Stomach (tissue), 9 donors: ENCODE measurements around the gene TCIRG1. TPM values are rescaled to one million over a fixed set of nuclear protein-coding genes. Genes with fewer than 3 reads are reported as not detected.

Experiments used
- DNase-seq, 2 donors: peaks; one replicate each; pipeline versions ENCODE4 v3.0.0 to v3.0.0-alpha.2; 2013 to 2019
- H3K27ac ChIP-seq, 5 donors: fragments of 200-600 bp in 4 of 5; sonication (generic) in 4 of 5; one replicate each; pipeline ENCODE4 v1.5.1; 2013 to 2019; ENCODE audit warnings: mild to moderate bottlenecking in 1 of 5, moderate library complexity in 1 of 5
- H3K27me3 ChIP-seq, 3 donors: fragments of 200-600 bp; sonication (generic); one replicate each; pipeline ENCODE4 v1.5.1; 2017 to 2019; ENCODE audit warnings: mixed run types in 1 of 3
- H3K36me3 ChIP-seq, 4 donors: fragments of 200-600 bp; sonication (generic); 1 replicate in 3 of 4; 2 replicates in 1 of 4; pipeline ENCODE4 v1.5.1; 2016 to 2019
- H3K4me1 ChIP-seq, 4 donors: fragments of 200-600 bp; sonication (generic); one replicate each; pipeline ENCODE4 v1.5.1; 2016 to 2019
- H3K4me3 ChIP-seq, 4 donors: fragments of 200-600 bp; sonication (generic) in 3 of 4; one replicate each; pipeline ENCODE4 v1.5.1; 2016 to 2019; ENCODE audit warnings: mild to moderate bottlenecking in 1 of 4
- H3K9me3 ChIP-seq, 4 donors: fragments of 200-600 bp; sonication (generic); one replicate each; pipeline ENCODE4 v1.5.1; 2016 to 2019
- EP300 ChIP-seq: sonication (generic); formaldehyde crosslinking; IDR thresholded peaks from one replicate; pipeline ENCODE4 v1.6.1; 2017; ENCODE audit warnings: antibody characterized with exemption
- POLR2A ChIP-seq, 4 donors: fragments of 450-650 bp; IDR thresholded peaks; one replicate each; pipeline ENCODE4 v1.6.1; 2016; ENCODE audit warnings: antibody characterized with exemption in 4 of 4, control low read depth in 2 of 4, mild to moderate bottlenecking in 1 of 4, moderate library complexity in 1 of 4
- POLR2AphosphoS5 ChIP-seq, 3 donors: sonication (generic); formaldehyde crosslinking; IDR thresholded peaks; one replicate each; pipeline ENCODE4 v1.6.1; 2016; ENCODE audit warnings: antibody characterized with exemption in 3 of 3
- WGBS, 5 donors: extraction: QIAGEN DNeasy Blood & Tissue Kit in 3 of 5; methylation state at CpG; one replicate each; pipeline versions ENCODE4 v1.1.5 to v1.1.7; 2013 to 2018; 5-methylcytosine and 5-hydroxymethylcytosine counted together
- intact Hi-C: fragments of 100-400 bp; cut with DNase I; formaldehyde crosslinking; loops from one replicate; pipeline ENCODE4 v1.15.1; 2023; ENCODE audit warnings: low total_unique reads
- polyA plus RNA-seq, 3 donors: library from polyadenylated mRNA; stranded (reverse); fragments of 200-250 nt; gene quantifications; one replicate each; pipeline ENCODE4 v1.2.3, GENCODE V29; 2013
- total RNA-seq, 5 donors: library from RNA; depleted of rRNA; stranded (reverse); fragments of >200 nt; gene quantifications; one replicate each; pipeline versions ENCODE4 v1.1.0 to v1.2.3, GENCODE V29; 2014 to 2016
- TF ChIP-seq, protein P1 (sequence below), 7 experiments: fragments of 450-650 bp in 4 of 7; fragments of 200-600 bp in 3 of 7; sonication (generic) in 3 of 7; IDR thresholded peaks; one replicate each; pipeline ENCODE4 v1.5.1; 2016 to 2019; ENCODE audit warnings: antibody characterized with exemption in 7 of 7, control low read depth in 2 of 7, mild to moderate bottlenecking in 1 of 7
- donor health status: healthy with polysubstance abuse.
- donor health status: Bipolar disorder and iron deficiency.
- donor health status: healthy.

The TCIRG1 gene
- total and polyA plus RNA-seq, 8 donors: 46.3 to 835 (median 192) TPM

DNA sequence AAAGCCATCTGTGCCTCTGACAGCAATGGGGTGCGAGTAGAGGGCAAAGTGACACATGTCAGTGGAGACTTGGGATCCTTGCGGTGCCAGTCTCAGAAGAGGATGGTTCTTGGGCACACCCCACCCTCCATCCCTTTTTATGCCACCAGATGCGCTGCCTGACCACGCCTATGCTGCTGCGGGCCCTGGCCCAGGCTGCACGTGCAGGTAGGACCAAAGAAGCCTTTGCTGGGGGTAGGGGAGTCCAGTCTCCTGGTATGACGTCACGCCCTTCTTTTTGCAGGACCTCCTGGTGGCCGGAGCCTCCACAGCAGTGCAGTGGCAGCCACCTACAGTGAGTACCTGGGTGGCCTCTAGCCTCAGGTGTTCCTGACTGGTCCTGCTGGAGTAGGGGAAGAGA, 6.8 kb upstream of the TCIRG1 start:
- intact Hi-C loops: no loop called here
- peak overlapping the region in 2 of 5 donors; percentile 90 to 92 for H3K27ac ChIP-seq

DNA sequence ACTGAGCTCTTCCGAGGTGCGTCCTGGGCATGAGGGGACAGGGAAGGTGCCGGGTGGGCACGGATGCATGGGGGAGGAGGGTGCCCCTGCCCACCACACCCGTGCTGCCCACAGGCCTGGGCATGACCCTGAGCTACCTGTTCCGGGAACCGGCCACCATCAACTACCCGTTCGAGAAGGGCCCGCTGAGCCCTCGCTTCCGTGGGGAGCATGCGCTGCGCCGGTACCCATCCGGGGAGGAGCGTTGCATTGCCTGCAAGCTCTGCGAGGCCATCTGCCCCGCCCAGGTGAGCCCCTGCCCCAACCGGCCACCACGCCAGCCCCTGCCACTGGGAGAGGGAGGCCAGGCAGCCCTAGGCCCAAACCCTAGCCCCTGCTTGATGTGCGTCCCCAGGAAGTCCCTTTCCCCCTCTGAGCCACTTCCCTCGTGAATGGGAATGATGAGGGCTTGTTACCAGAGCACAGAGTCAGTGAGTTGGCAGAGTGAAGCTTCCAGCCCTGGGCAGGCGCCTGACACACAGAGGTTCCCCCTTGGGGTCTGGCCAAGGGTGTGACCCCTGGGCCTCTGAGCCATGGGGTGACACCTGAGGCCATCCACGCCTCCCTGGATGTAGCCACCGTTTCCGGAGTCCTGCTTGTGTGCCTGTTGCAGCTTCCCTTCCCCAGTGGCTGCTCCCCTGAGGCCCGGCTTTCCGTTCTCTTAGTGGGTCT, 5.7 kb upstream of the TCIRG1 start:
- intact Hi-C loops: no loop called here
- Histone ChIP-seq H3K27me3 (no peaks in the 10 kb centered on the region), H3K36me3 (peaks cover 15 to 43% (median 40%) of the 10 kb centered on the region in 4 donors), H3K4me1 (peaks cover 42 to 78% (median 63%) of the 10 kb centered on the region in 4 donors), H3K9me3 (no peaks in the 10 kb centered on the region), H3K27ac (peak overlapping the region; percentile 37 to 68 (median 55)), H3K4me3 (no peak overlapping the region)
- TF ChIP-seq, protein P1, sequence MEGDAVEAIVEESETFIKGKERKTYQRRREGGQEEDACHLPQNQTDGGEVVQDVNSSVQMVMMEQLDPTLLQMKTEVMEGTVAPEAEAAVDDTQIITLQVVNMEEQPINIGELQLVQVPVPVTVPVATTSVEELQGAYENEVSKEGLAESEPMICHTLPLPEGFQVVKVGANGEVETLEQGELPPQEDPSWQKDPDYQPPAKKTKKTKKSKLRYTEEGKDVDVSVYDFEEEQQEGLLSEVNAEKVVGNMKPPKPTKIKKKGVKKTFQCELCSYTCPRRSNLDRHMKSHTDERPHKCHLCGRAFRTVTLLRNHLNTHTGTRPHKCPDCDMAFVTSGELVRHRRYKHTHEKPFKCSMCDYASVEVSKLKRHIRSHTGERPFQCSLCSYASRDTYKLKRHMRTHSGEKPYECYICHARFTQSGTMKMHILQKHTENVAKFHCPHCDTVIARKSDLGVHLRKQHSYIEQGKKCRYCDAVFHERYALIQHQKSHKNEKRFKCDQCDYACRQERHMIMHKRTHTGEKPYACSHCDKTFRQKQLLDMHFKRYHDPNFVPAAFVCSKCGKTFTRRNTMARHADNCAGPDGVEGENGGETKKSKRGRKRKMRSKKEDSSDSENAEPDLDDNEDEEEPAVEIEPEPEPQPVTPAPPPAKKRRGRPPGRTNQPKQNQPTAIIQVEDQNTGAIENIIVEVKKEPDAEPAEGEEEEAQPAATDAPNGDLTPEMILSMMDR (IDR thresholded peaks at IDR 0.05): no peak
- no peak for TF ChIP-seq POLR2A (IDR thresholded peaks at IDR 0.05)
- no peak for TF ChIP-seq POLR2AphosphoS5 (IDR thresholded peaks at IDR 0.05)
- TF ChIP-seq EP300: no peak
- no peak for DNase-seq
- WGBS, 5 donors: 77 to 91% (median 79%) methylated on average over 10 to 29 of the region's 29 CpGs

More for the DNA sequence above, 6.8 kb upstream of the TCIRG1 start:
- Histone ChIP-seq H3K9me3 (no peaks in the 10 kb centered on the region), H3K36me3 (peaks cover 15 to 54% (median 45%) of the 10 kb centered on the region in 4 donors), H3K27me3 (no peaks in the 10 kb centered on the region), H3K4me3 (peak overlapping the region in 1 of 4 donors; percentile 82), H3K4me1 (peaks cover 32 to 66% (median 51%) of the 10 kb centered on the region in 4 donors)
- TF ChIP-seq EP300: no peak
- TF ChIP-seq POLR2AphosphoS5 (IDR thresholded peaks at IDR 0.05): no peak
- TF ChIP-seq POLR2A (IDR thresholded peaks at IDR 0.05): no peak
- TF ChIP-seq, protein P1 (IDR thresholded peaks at IDR 0.05): no peak
- DNase-seq: no peak
- WGBS, 5 donors: 61 to 86% (median 65%) methylated on average over 6 to 9 of the region's 9 CpGs

DNA sequence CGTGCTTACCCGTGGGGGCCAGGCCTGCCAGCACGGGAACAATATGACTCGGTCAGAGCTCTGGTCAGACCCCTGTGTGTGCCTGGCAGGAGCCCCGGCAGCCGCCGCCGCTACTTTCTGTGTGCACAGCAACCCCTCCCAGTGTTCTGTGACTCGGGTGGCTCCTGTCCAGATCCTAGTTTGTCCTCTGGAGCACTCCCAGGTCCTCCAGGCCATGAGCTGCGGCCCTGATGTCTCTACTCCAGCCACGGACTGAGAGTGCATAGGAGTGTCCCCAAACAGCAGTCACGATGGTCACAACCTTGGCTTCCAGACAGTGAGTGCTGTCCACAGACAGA, 5.1 kb upstream of the TCIRG1 start:
- Histone ChIP-seq H3K9me3 (no peaks in the 10 kb centered on the region), H3K27me3 (no peaks in the 10 kb centered on the region), H3K36me3 (peaks cover 15 to 43% (median 40%) of the 10 kb centered on the region in 4 donors), H3K4me3 (no peak overlapping the region), H3K4me1 (peaks cover 47 to 83% (median 68%) of the 10 kb centered on the region in 4 donors), H3K27ac (peak overlapping the region; percentile 37 to 68 (median 55))
- TF ChIP-seq POLR2AphosphoS5 (IDR thresholded peaks at IDR 0.05) (no peak), EP300 (no peak), POLR2A (IDR thresholded peaks at IDR 0.05) (no peak)
- TF ChIP-seq, protein P1 (IDR thresholded peaks at IDR 0.05): no peak
- 30 to 79% (median 48%) methylated on average over 7 to 12 of the region's 12 CpGs for WGBS, 5 donors
- intact Hi-C loops: no loop called here
- DNase-seq: peak in 1 of 2 donors; percentile 78

DNA sequence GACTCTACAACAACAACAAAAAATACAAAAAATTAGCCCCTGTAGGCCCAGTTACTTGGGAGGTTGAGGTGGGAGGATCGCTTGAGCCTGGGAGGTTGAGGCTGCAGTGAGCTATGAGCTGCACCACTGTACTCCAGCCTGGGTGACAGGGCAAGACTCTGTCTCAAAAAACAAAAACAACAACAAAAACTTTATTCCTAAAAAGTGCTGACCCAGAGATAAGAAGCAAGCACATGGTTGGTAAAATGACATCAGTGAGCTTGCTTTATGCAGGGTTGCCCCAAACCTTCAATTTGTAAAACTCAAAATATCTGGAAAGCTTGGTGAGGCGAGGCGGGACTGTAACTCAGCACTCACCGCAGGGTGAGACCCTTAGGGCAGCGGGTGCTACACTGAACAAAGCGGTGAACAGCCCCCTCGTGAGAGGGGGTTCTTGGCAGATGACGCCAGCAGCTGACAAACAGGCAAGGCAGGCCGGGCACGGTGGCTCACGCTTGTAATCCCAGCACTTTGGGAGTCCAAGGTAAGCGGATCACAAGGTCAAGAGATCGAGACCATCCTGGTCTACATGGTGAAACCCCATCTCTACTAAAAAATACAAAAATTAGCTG, 3.5 kb upstream of the TCIRG1 start:
- H3K36me3 ChIP-seq: peaks cover 15 to 43% (median 40%) of the 10 kb centered on the region in 4 donors
- TF ChIP-seq, protein P1 (IDR thresholded peaks at IDR 0.05): no peak
- TF ChIP-seq POLR2AphosphoS5 (IDR thresholded peaks at IDR 0.05): no peak
- no peak for TF ChIP-seq POLR2A (IDR thresholded peaks at IDR 0.05)
- TF ChIP-seq EP300: no peak
- DNase-seq: no peak
- intact Hi-C loops: no loop called here
- H3K27me3 ChIP-seq: no peaks in the 10 kb centered on the region
- H3K27ac ChIP-seq: peak overlapping the region in 2 of 5 donors; percentile 92 to 93
- H3K4me3 ChIP-seq: no peak overlapping the region
- peaks cover 56 to 87% (median 75%) of the 10 kb centered on the region in 4 donors for H3K4me1 ChIP-seq
- WGBS, 5 donors: 83 to 92% (median 90%) methylated on average over 13 of the region's 13 CpGs
- no peaks in the 10 kb centered on the region for H3K9me3 ChIP-seq
